Fibroblast of lung (primary cell): ENCODE data around the gene NUP214. TPM values are rescaled to one million over a fixed set of nuclear protein-coding genes. Genes with fewer than 3 reads are reported as not detected.
A peak's percentile ranks its signal among the peaks of the same experiment; 100 is the strongest.

Experiments used
- DNase-seq, 2 donors: peaks; one replicate each; pipeline versions ENCODE4 v3.0.0 to v3.0.0-alpha.2; 2010; ENCODE audit warnings: low read depth in 2 of 2
- H2AFZ ChIP-seq: 2 replicates; pipeline ENCODE4 v1.5.1; 2012; ENCODE audit warnings: low read length, control low read depth, inconsistent platforms
- H3K27ac ChIP-seq: 2 replicates; pipeline ENCODE4 v1.5.1; 2011; ENCODE audit warnings: low read length, control low read depth; ENCODE audit not compliant: insufficient read depth
- H3K27me3 ChIP-seq: 2 replicates; pipeline ENCODE4 v1.5.1; 2011; ENCODE audit warnings: mild to moderate bottlenecking, low read length; ENCODE audit not compliant: control insufficient read depth, insufficient read depth
- H3K36me3 ChIP-seq: 2 replicates; pipeline ENCODE4 v1.5.1; 2011; ENCODE audit warnings: low read length; ENCODE audit not compliant: control insufficient read depth, insufficient read depth
- H3K4me1 ChIP-seq: 2 replicates; pipeline ENCODE4 v1.5.1; 2011; ENCODE audit warnings: low read length; ENCODE audit not compliant: control insufficient read depth, insufficient read depth; ENCODE audit errors: extremely low read depth
- H3K4me2 ChIP-seq: 2 replicates; pipeline ENCODE4 v1.5.1; 2011; ENCODE audit warnings: low read length, control low read depth; ENCODE audit not compliant: insufficient read depth; ENCODE audit errors: extremely low read depth
- H3K4me3 ChIP-seq, 4 experiments: fragments of 200-600 bp in 1 of 4; sonication (generic) in 1 of 4; replicated peaks in 1 of 4; 2 replicates each; pipeline ENCODE4 v1.5.1; 2011 to 2016; ENCODE audit warnings: low read length in 4 of 4, low read depth in 3 of 4, mild to moderate bottlenecking in 3 of 4, control low read depth in 2 of 4, inconsistent platforms in 1 of 4, mixed read lengths in 1 of 4; ENCODE audit not compliant: insufficient read depth in 1 of 4; ENCODE audit errors: control extremely low read depth in 1 of 4
- H3K79me2 ChIP-seq: 2 replicates; pipeline ENCODE4 v1.5.1; 2012; ENCODE audit warnings: mild to moderate bottlenecking, low read length, inconsistent platforms; ENCODE audit not compliant: control insufficient read depth, insufficient read depth
- H3K9ac ChIP-seq: 2 replicates; pipeline ENCODE4 v1.5.1; 2011; ENCODE audit warnings: mild to moderate bottlenecking, low read length, control low read depth; ENCODE audit not compliant: insufficient read depth
- H3K9me3 ChIP-seq: 2 replicates; pipeline ENCODE4 v1.5.1; 2012; ENCODE audit warnings: low read depth, low read length; ENCODE audit not compliant: control insufficient read depth, insufficient read depth
- H4K20me1 ChIP-seq: 2 replicates; pipeline ENCODE4 v1.5.1; 2011; ENCODE audit warnings: low read length; ENCODE audit not compliant: control insufficient read depth, insufficient read depth; ENCODE audit errors: extremely low read depth
- CTCF ChIP-seq, 2 donors: IDR thresholded peaks in 1 of 2; conservative IDR thresholded peaks in 1 of 2; 1 replicate in 1 of 2; 2 replicates in 1 of 2; pipeline ENCODE4 v1.5.1; 2011 to 2012; ENCODE audit warnings: low read length in 2 of 2, control low read depth in 1 of 2, inconsistent platforms in 1 of 2, low read depth in 1 of 2, mild to moderate bottlenecking in 1 of 2
- EZH2 ChIP-seq: IDR thresholded peaks from 2 replicates; pipeline ENCODE4 v1.5.1; 2012; ENCODE audit warnings: low read length, control low read depth, mild to moderate bottlenecking; ENCODE audit errors: missing control alignments
- polyA plus RNA-seq, 2 donors: library from polyadenylated mRNA; depleted of rRNA in 1 of 2; stranded (reverse) in 1 of 2; unstranded in 1 of 2; fragments of >200 nt; gene quantifications; 2 replicates each; pipeline ENCODE4 v1.2.1, GENCODE V29; 2011 to 2012; ENCODE audit warnings: missing spikeins in 1 of 2
- total RNA-seq: library from RNA; depleted of rRNA; stranded (reverse); fragments of >200 nt; gene quantifications from 2 replicates; pipeline ENCODE4 v1.2.1, GENCODE V29; 2014

Gene NUP214
- total and polyA plus RNA-seq, 2 donors (not counting 1 experiment from before 2014, with no cell fraction given), result 5.0 to 12.2 TPM

- H3K4me3 ChIP-seq, result no peak overlapping the region
- H3K27me3 ChIP-seq, result peaks cover 33% of the 10 kb centered on the region
- TF ChIP-seq CTCF (conservative IDR thresholded peaks at IDR 0.05 in 1 of 2, IDR thresholded peaks at IDR 0.05 in 1 of 2; ENCODE audit: low read depth in 1 of 2, low read length in 2 of 2) (no peak), EZH2 (peak; percentile 83)
- no peaks in the 10 kb centered on the region for H3K79me2 ChIP-seq
- no peak overlapping the region for H3K4me2 ChIP-seq
- H3K27ac ChIP-seq, result no peak overlapping the region
- no peaks in the 10 kb centered on the region for H4K20me1 ChIP-seq
- H2AFZ ChIP-seq, result no peak overlapping the region
- no peaks in the 10 kb centered on the region for H3K36me3 ChIP-seq
- no peaks in the 10 kb centered on the region for H3K9me3 ChIP-seq
- DNase-seq, result no peak
- no peaks in the 10 kb centered on the region for H3K4me1 ChIP-seq
- no peak overlapping the region for H3K9ac ChIP-seq
Measured at GRCh38 chr9:131282175-131282574, 156.8 kb downstream of the NUP214 start.

- H3K4me2 ChIP-seq, result no peak overlapping the region
Measured at GRCh38 chr9:131282688-131283422, 157.5 kb downstream of the NUP214 start.

More at GRCh38 chr9:131282688-131283422, 157.5 kb downstream of the NUP214 start:
- TF ChIP-seq CTCF (conservative IDR thresholded peaks at IDR 0.05 in 1 of 2, IDR thresholded peaks at IDR 0.05 in 1 of 2; ENCODE audit: low read depth in 1 of 2, low read length in 2 of 2) (no peak), EZH2 (no peak)
- H3K9ac ChIP-seq, result no peak overlapping the region
- no peaks in the 10 kb centered on the region for H3K9me3 ChIP-seq
- no peaks in the 10 kb centered on the region for H3K79me2 ChIP-seq
- H3K4me3 ChIP-seq, result peak overlapping the region in 1 of 4 experiments; percentile 17
- peak; percentile 11 to 32 for DNase-seq
- peaks cover 33% of the 10 kb centered on the region for H3K27me3 ChIP-seq
- no peaks in the 10 kb centered on the region for H3K36me3 ChIP-seq
- H3K27ac ChIP-seq, result no peak overlapping the region
- no peak overlapping the region for H2AFZ ChIP-seq
- H3K4me1 ChIP-seq, result no peaks in the 10 kb centered on the region
- H4K20me1 ChIP-seq, result no peaks in the 10 kb centered on the region

Other genes starting within 250 kb of the NUP214 start
- gene QRFP, start 228.8 kb upstream of the NUP214 start, total RNA-seq, result not detected in 2 replicates
- not detected in 2 replicates for gene QRFP, start 228.8 kb upstream of the NUP214 start, polyA plus RNA-seq
- 7.3 and 9.8 TPM in 2 replicates for gene FIBCD1, start 186.3 kb upstream of the NUP214 start, total RNA-seq
- gene FIBCD1, start 186.3 kb upstream of the NUP214 start, polyA plus RNA-seq, result 7.2 and 28.0 TPM in 2 replicates
- gene LAMC3, start 116.4 kb upstream of the NUP214 start, total RNA-seq, result under 0.01 and 0.17 TPM in 2 replicates
- 0.02 and 1.4 TPM in 2 replicates for gene LAMC3, start 116.4 kb upstream of the NUP214 start, polyA plus RNA-seq
- gene AIF1L, start 29.1 kb upstream of the NUP214 start, total RNA-seq, result 0.51 and 3.3 TPM in 2 replicates
- 1.8 and 2.3 TPM in 2 replicates for gene AIF1L, start 29.1 kb upstream of the NUP214 start, polyA plus RNA-seq
- gene FAM78A, start 150.9 kb downstream of the NUP214 start, total RNA-seq, result 0.33 and 0.51 TPM in 2 replicates
- 0.26 and 0.40 TPM in 2 replicates for gene FAM78A, start 150.9 kb downstream of the NUP214 start, polyA plus RNA-seq
- gene PLPP7, start 164.1 kb downstream of the NUP214 start, total RNA-seq, result 8.2 and 9.4 TPM in 2 replicates
- gene PLPP7, start 164.1 kb downstream of the NUP214 start, polyA plus RNA-seq, result 2.8 and 3.0 TPM in 2 replicates